Measurements from ENCODE around the gene BRICD5. TPM values are rescaled to one million over a fixed set of nuclear protein-coding genes. Genes with fewer than 3 reads are reported as not detected.

Gene BRICD5
- total RNA-seq, 1 donor from 2014 or later = 32.0 TPM

DNA sequence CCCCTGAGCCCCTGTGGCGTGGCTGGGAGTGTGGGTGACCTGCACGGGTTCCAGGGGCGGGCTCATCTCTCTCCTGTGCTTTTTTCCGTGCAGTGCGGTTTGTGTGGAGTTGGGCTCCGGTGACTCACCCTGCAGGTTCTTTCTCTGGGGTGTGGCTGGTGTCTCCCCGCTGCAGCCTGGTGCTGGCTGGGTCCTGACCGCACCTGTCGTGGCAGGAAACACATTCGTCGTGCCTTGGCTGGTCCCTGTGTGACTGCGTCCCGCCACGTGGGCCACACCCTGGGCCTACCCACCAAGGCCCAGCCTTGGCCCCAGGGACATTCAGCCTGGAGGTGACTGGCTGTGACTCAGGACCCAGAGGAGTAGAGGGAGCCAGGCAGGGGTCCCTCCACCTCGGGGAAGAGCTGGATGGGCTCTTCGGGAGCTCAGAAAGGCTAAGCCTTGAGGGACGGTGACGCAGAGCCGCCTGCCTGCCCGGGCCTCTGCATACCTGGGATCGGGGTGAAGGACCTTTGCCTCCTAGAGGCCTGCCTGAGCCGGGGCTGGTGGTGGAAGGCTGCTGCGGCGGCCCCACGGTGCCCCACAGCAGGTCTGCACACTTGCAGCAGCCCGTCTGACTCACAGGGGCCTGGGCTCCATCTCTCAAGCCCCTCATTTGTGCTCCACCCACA is 47.3 kb downstream of the BRICD5 start:
- no peaks in the 10 kb centered on the region for H3K9me3 Mint-ChIP-seq
- peaks cover 2% of the 10 kb centered on the region for H3K36me3 Mint-ChIP-seq (ENCODE audit: low read depth)
- H3K27ac Mint-ChIP-seq (ENCODE audit: unreplicated experiment) = no peak overlapping the region
- TF ChIP-seq, protein P1, sequence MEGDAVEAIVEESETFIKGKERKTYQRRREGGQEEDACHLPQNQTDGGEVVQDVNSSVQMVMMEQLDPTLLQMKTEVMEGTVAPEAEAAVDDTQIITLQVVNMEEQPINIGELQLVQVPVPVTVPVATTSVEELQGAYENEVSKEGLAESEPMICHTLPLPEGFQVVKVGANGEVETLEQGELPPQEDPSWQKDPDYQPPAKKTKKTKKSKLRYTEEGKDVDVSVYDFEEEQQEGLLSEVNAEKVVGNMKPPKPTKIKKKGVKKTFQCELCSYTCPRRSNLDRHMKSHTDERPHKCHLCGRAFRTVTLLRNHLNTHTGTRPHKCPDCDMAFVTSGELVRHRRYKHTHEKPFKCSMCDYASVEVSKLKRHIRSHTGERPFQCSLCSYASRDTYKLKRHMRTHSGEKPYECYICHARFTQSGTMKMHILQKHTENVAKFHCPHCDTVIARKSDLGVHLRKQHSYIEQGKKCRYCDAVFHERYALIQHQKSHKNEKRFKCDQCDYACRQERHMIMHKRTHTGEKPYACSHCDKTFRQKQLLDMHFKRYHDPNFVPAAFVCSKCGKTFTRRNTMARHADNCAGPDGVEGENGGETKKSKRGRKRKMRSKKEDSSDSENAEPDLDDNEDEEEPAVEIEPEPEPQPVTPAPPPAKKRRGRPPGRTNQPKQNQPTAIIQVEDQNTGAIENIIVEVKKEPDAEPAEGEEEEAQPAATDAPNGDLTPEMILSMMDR (conservative IDR thresholded peaks at IDR 0.05) = no peak
- H3K4me3 Mint-ChIP-seq = no peak overlapping the region
- H3K27me3 Mint-ChIP-seq (ENCODE audit: low read depth) = no peaks in the 10 kb centered on the region
- H3K4me1 Mint-ChIP-seq = peaks cover 6% of the 10 kb centered on the region
- no peak for DNase-seq (ENCODE audit: low read depth, low spot score)

DNA sequence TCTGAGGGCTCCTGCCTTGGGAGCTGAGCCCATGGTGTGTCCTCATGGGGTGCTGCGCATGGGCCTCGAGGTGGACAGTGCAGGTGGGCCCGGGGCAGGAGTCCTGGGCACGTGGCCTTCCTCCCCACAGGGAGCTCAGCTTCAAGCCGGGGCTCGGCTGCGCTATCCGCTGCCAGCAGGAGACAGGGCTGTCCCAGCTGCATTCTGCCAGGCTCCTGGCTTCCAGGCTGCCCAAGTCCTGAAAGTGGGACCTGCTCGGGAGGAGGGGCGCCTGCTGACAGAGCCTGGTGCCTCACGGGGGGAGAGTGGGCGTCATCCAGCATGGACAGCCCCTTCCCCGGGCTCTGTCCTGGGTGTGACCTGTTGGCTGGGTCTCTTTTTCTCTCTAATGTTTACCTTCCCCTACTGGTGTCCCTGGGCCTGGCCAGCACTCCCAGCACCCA is 48.0 kb downstream of the BRICD5 start:
- no peak overlapping the region for H3K4me3 Mint-ChIP-seq
- H3K27ac Mint-ChIP-seq (ENCODE audit: unreplicated experiment) = no peak overlapping the region
- TF ChIP-seq, protein P1 (conservative IDR thresholded peaks at IDR 0.05) = no peak
- DNase-seq (ENCODE audit: low read depth, low spot score) = no peak
- no peaks in the 10 kb centered on the region for H3K36me3 Mint-ChIP-seq (ENCODE audit: low read depth)
- no peaks in the 10 kb centered on the region for H3K9me3 Mint-ChIP-seq
- peaks cover 6% of the 10 kb centered on the region for H3K4me1 Mint-ChIP-seq
- H3K27me3 Mint-ChIP-seq (ENCODE audit: low read depth) = no peaks in the 10 kb centered on the region

DNA sequence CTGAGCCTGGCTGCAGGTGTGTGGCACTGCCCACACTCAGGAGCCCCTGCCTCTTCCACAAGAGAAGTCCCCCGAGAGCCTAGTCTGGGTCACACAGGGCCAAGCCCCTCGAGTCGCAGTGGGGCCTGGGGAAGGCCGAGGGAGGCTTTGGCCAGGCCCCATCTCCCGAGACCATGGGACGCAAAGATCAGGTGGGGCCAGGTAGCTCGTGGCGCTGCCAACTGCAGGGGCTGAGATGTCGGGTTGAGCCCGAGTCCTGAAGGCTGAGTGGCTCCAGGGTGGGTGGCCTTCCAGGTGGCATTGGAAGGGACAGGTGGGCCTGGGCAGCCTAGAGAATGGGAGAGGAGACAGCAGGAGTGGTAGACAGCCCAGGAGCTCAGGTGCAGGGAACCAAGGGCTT is 48.8 kb downstream of the BRICD5 start:
- TF ChIP-seq, protein P1 (conservative IDR thresholded peaks at IDR 0.05) = no peak
- H3K27me3 Mint-ChIP-seq (ENCODE audit: low read depth) = no peaks in the 10 kb centered on the region
- no peaks in the 10 kb centered on the region for H3K9me3 Mint-ChIP-seq
- no peak overlapping the region for H3K27ac Mint-ChIP-seq (ENCODE audit: unreplicated experiment)
- peaks cover 13% of the 10 kb centered on the region for H3K4me1 Mint-ChIP-seq
- no peaks in the 10 kb centered on the region for H3K36me3 Mint-ChIP-seq (ENCODE audit: low read depth)
- no peak for DNase-seq (ENCODE audit: low read depth, low spot score)
- H3K4me3 Mint-ChIP-seq = no peak overlapping the region

DNA sequence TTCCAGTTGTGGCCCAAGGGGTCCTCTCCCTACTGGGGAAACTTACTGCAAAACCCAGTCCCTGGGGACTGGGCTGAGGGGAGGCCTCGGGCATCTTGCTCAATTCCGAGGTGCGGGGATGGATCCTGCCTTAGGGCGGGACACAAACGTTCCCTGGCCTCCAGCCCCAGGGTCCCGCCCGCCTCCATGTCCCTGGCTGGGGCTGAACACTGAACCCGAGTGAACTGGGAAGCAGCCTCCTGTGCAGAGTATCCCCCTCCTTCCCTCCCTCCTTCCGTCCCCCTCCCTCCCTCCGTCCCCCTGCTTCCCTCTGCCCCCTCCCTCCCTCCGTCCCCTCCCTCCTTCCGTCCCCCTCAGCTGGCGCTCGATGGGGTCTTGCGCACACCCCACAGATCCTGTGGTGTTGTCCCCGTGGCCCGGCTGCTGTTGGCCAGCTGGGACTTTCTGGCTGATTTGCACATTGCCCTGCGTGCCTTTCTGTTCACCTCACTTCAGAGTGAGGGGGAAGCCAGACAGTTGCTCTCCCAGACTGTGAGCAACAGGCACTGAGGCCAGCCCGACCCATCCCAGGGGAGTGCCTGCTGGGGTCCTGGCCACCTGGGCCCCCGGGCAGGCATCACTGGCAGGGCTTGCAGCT is 49.6 kb downstream of the BRICD5 start:
- no peak for DNase-seq (ENCODE audit: low read depth, low spot score)
- peaks cover 22% of the 10 kb centered on the region for H3K4me1 Mint-ChIP-seq
- TF ChIP-seq, protein P1 (conservative IDR thresholded peaks at IDR 0.05) = no peak
- H3K27me3 Mint-ChIP-seq (ENCODE audit: low read depth) = no peaks in the 10 kb centered on the region
- H3K36me3 Mint-ChIP-seq (ENCODE audit: low read depth) = no peaks in the 10 kb centered on the region
- H3K4me3 Mint-ChIP-seq = no peak overlapping the region
- H3K27ac Mint-ChIP-seq (ENCODE audit: unreplicated experiment) = no peak overlapping the region
- H3K9me3 Mint-ChIP-seq = no peaks in the 10 kb centered on the region

Other genes with a start within 250 kb of the BRICD5 start
- 3,479 and 3,508 TPM in 2 replicates for gene RPS2, start 246.0 kb downstream of the BRICD5 start, total RNA-seq
- gene RNF151, start 244.0 kb downstream of the BRICD5 start, total RNA-seq = not detected in 2 replicates
- gene TBL3, start 238.8 kb downstream of the BRICD5 start, total RNA-seq = 39.5 and 39.6 TPM in 2 replicates
- 0.63 and 0.75 TPM in 2 replicates for gene NOXO1, start 229.4 kb downstream of the BRICD5 start, total RNA-seq
- 42.5 and 43.3 TPM in 2 replicates for gene GFER, start 226.7 kb downstream of the BRICD5 start, total RNA-seq
- gene SYNGR3, start 220.9 kb downstream of the BRICD5 start, total RNA-seq = 2.1 and 2.2 TPM in 2 replicates
- gene ZNF598, start 201.0 kb downstream of the BRICD5 start, total RNA-seq = 55.7 and 62.5 TPM in 2 replicates
- 0.82 and 1.3 TPM in 2 replicates for gene NPW, start 191.1 kb downstream of the BRICD5 start, total RNA-seq
- gene NHERF2, start 184.0 kb downstream of the BRICD5 start, total RNA-seq = 7.6 and 8.1 TPM in 2 replicates
- gene NTHL1, start 163.0 kb downstream of the BRICD5 start, total RNA-seq = 50.7 and 51.9 TPM in 2 replicates
- 175 and 180 TPM in 2 replicates for gene TSC2, start 162.9 kb downstream of the BRICD5 start, total RNA-seq
- gene PKD1, start 75.0 kb downstream of the BRICD5 start, total RNA-seq = 108 and 115 TPM in 2 replicates
- gene RAB26, start 62.2 kb downstream of the BRICD5 start, total RNA-seq = 0.64 and 0.98 TPM in 2 replicates
- gene TRAF7, start 55.1 kb downstream of the BRICD5 start, total RNA-seq = 82.2 and 85.5 TPM in 2 replicates
- gene CASKIN1, start 14.3 kb downstream of the BRICD5 start, total RNA-seq = 18.9 and 20.2 TPM in 2 replicates
- gene MLST8, start 5.4 kb downstream of the BRICD5 start, total RNA-seq = 68.1 and 69.2 TPM in 2 replicates
- gene PGP, start 4.0 kb upstream of the BRICD5 start, total RNA-seq = 47.3 and 50.2 TPM in 2 replicates
- 37.5 and 38.9 TPM in 2 replicates for gene E4F1, start 12.7 kb upstream of the BRICD5 start, total RNA-seq
- 1.6 and 2.6 TPM in 2 replicates for gene DNASE1L2, start 25.6 kb upstream of the BRICD5 start, total RNA-seq
- gene ECI1, start 40.7 kb upstream of the BRICD5 start, total RNA-seq = 71.9 and 79.2 TPM in 2 replicates
- 390 and 420 TPM in 2 replicates for gene RNPS1, start 57.3 kb upstream of the BRICD5 start, total RNA-seq
- 19.6 TPM in 2 replicates for gene ABCA3, start 129.9 kb upstream of the BRICD5 start, total RNA-seq
- gene CCNF, start 218.6 kb upstream of the BRICD5 start, total RNA-seq = 66.1 and 67.5 TPM in 2 replicates
- gene TEDC2, start 249.2 kb upstream of the BRICD5 start, total RNA-seq = 65.1 and 66.5 TPM in 2 replicates

Data from neural crest cell (in vitro differentiated cells).